GM20000 (cell line): Measurements from ENCODE around the gene ANO9.

Source experiments
- DNase-seq: peaks from one replicate; pipeline ENCODE4 v3.0.0; 2012; ENCODE audit warnings: low spot score
- TF ChIP-seq, protein P1 (sequence below): IDR thresholded peaks from 2 replicates; pipeline ENCODE4 v1.5.1; 2012; ENCODE audit warnings: mild to moderate bottlenecking, control low read depth; ENCODE audit errors: extremely low read depth, missing control alignments

The ANO9 gene

DNA sequence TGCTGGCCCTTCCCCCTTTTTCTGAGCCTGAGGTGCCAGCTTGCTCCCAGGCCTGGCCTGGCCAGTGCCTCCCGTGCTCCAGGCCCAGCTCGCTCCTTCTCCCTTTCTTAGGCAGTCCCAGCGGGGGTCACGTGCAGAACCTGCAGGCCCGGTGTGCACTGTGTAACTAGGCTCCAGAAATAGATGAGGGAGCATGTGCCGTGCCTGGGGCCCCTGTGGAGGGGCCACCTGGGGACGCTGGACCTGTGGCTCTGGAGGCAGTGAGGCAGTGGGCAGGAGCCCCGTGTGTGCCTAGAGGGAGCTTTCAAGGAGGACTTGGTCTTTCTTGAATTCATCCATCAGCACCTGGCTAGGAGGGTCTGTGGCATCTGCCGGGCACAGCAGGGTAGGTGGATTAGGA lies 19.8 kb upstream of the ANO9 start:
- TF ChIP-seq, protein P1, sequence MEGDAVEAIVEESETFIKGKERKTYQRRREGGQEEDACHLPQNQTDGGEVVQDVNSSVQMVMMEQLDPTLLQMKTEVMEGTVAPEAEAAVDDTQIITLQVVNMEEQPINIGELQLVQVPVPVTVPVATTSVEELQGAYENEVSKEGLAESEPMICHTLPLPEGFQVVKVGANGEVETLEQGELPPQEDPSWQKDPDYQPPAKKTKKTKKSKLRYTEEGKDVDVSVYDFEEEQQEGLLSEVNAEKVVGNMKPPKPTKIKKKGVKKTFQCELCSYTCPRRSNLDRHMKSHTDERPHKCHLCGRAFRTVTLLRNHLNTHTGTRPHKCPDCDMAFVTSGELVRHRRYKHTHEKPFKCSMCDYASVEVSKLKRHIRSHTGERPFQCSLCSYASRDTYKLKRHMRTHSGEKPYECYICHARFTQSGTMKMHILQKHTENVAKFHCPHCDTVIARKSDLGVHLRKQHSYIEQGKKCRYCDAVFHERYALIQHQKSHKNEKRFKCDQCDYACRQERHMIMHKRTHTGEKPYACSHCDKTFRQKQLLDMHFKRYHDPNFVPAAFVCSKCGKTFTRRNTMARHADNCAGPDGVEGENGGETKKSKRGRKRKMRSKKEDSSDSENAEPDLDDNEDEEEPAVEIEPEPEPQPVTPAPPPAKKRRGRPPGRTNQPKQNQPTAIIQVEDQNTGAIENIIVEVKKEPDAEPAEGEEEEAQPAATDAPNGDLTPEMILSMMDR: no peak
- no peak for DNase-seq

DNA sequence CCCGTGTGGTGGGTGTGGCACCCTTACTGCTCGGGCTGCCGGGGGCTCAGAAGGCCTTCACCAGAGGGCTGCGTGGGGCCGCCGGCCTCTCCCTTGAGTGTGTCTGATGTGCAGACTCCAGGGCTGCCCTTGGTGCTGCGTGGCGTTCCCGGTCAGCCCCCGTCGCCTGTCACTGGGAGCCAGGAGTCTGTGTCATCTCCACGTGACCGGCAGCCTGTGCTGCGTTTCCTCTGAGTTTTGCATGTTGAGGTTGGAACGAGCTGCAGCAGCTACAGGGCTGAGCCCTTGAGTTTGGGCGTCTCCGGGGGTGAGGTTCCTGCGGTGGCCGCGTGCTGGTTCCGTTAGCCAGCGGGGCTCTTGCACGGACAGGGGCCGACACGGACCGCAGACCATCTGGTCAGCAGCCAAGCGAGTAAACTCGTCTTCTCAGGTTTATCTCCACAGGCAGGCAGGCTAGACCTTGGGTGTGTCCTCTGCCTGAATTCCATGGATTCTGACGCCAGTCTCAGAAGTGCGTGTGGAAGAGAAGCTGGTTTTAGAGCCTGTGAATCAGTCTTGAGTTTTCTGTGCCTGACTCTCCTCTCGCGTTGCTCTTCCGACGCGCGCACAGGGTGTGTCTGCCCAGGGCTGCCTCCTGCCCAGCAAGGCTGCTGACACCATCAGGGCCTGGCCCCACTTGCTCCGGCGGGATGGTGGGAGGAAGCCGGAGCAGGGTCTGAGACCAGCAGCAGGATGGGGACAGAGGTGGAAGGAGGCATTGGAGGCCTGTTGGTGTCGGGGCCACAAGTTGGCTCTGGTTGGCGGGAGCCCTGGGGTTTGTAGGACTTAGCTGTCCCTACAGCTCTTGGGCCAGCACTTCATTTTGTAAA lies 18.8 kb upstream of the ANO9 start:
- no peak for DNase-seq
- TF ChIP-seq, protein P1: no peak

DNA sequence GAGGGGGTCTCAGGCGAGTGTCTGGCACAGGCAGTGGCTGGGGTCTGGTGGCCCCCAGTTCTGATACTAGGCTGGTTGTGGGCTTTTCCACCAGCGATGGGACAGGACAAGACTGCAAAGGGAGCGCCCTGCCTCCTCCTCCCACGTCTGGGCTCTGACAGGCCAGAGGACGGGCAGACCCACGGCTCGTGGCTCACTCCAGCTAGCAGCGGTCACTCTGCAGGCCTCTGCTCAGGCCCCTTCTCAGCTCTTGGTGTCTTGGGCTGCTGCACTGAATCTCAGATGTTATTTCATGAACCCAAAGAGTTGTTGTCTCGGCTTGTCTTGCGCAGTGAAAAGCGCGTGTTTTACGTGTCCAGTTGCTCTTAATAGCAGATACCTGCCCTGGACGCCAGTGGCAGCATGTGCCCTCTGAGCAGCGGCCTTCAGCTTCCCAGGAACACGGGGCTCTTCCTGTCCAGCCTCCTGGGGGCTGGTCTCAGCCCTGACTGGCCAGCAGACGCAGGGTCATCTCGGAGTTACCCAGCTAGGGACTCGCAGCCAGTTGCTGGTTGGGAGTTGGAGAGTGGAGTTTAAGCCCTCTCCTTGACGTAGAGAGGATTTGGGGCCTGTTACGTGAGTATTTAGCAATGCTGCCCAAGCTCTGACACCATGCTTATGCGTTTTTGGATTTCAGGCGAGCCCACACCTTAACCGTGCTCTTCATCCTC lies 17.9 kb upstream of the ANO9 start:
- DNase-seq: no peak

DNA sequence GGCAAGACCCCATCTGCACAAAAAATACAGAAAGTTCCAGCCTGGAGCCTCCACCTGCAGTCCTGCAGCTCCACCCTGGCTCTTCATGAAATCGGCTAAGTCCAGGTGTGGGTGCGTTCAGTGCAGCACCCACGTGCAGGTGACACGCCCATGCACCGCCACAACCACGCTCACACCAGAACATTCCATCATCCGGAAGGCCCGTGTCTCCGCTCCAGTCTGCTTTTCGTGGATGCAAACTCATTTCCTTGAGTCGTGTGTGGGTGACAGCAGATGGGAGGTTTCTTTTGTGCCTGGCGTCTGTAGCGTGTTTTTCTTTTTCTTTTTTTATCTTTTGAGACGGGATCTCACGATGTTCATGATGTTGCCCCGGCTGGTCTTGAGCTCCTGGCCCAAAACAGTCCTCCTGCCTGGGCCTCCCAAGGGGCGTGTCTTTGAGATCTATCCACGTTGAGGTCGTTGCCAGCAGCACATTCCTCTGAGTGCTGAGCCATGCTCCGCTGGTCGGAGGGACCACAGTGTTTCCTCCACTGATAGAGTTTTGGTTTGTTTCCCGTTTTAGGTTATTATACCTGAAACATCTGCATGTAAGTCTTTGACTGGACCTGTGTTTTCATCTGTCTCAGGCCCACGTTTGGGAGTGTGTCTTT lies 15.4 kb upstream of the ANO9 start:
- TF ChIP-seq, protein P1: no peak
- no peak for DNase-seq

More for the DNA sequence above, 17.9 kb upstream of the ANO9 start:
- TF ChIP-seq, protein P1: no peak

DNA sequence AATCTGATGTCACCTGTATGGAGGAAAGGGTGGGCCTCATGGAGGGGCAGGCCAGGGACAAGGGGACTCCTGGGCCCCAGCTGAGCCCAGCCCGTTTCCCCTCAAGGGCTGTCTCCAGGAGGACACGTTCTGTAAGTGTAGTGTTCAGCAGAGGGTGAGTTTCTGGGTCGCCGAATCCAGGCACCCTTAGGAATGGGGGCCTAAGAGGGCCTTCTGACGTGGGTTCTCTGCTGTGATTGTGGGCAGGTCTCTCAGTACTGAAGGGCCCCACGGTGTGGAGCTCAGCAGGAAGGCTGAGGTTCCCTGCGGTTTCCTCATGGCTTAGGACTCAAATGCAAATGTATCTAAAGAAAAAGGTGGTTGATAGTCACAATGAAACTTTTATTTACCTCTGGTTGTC lies 14.7 kb upstream of the ANO9 start:
- TF ChIP-seq, protein P1: no peak
- peak; percentile 76 for DNase-seq

DNA sequence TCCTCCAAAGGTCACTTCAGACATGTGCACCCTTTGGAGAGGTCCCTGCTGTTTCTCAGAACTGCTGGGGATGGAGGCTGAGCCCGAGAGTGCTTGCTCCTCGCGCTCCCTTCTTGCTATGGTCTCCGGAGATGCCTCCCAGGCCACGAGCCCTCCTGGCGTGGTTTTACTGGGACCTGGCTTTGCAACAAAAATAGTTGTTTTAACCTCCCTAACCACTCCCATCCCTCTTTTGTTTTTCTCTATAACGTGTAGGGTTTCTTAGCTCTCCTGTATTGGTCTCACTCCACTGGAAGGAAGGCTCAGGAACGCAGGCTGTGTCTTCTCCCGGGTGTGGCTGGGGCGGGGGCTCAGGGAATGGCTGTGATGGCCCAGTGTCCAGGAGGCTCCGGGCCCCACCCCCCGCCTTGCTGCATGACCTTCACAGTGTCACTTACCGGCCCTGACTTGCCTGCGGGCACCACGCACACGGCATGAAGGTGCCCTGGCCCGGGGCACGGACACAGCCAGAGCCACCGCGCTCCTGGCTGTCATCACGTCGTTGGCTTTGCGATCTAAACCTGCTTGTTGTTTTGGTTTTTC lies 13.8 kb upstream of the ANO9 start:
- DNase-seq: no peak
- TF ChIP-seq, protein P1: no peak
